ENCODE data around the gene DHX34. TPM values are rescaled to one million over a fixed set of nuclear protein-coding genes. Genes with fewer than 3 reads are reported as not detected.
"Not testable (repeated sequence)": the region's sequence is repeated elsewhere in the genome, so short reads cannot be mapped to it uniquely, and the experiment has no call there.

Gene DHX34
- total RNA-seq, 1 donor from 2014 or later = 20.0 TPM

DNA sequence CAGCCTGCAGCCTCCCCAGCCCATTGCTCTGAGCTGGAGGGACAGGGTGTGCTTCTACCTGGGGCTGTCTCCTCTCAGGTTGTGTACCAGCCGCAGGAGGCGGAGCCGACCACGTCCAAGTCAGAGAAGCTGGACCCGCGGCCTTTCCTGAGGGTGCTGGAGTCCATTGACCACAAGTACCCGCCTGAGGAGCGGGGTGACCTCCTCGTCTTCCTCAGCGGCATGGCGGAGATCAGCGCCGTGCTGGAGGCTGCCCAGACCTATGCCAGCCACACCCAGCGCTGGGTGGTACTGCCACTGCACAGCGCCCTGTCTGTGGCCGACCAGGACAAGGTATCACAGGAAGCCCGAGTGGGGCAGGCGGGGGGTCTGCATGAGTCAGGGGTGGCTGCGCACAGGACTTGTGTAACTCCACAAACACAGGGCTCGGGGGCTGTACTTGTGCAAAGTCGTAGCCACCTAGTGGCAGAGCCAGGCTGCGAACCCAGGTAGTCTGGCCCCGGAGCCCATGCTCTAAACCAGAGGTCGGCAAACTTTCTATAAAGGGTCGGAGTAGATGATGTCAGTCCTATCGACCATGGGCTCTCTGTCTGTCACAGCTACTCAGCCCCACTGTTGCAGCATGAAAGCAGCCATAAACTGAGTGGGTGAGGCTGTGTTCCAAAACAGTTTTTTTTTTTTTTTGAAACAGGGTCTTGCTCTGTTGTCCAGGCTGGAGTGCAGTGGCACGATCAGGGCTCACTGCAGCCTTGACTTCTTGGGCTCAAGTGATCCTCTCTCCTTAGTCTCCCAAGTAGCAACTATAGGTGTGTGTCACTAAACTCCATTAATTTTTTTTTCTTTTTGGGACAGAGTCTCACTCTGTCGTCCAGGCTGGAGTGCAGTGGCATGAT lies 8.9 kb downstream of the DHX34 start:
- CTCF ChIA-PET = interaction anchor here (0.6 kb wide), 1 partner anchor 9 kb away, joined by 4 read pairs; the partner anchor contains the start of gene DHX34
- intact Hi-C loops (cut with micrococcal nuclease) = no loop called here
- ATAC-seq (ENCODE audit: low read depth) (no peak), DNase-seq (no peak)
- Mint-ChIP-seq H3K27ac (no peak overlapping the region), H3K36me3 (ENCODE audit: low read depth) (peaks cover 86% of the 10 kb centered on the region), H3K4me1 (no peaks in the 10 kb centered on the region), H3K27me3 (no peaks in the 10 kb centered on the region), H3K9me3 (no peaks in the 10 kb centered on the region), H3K4me3 (no peak overlapping the region)
- POLR2A ChIA-PET = interaction anchor here (0.6 kb wide), 1 partner anchor 655 kb away, joined by 4 read pairs; no protein-coding TSS in a partner anchor
- TF ChIP-seq, protein P1, sequence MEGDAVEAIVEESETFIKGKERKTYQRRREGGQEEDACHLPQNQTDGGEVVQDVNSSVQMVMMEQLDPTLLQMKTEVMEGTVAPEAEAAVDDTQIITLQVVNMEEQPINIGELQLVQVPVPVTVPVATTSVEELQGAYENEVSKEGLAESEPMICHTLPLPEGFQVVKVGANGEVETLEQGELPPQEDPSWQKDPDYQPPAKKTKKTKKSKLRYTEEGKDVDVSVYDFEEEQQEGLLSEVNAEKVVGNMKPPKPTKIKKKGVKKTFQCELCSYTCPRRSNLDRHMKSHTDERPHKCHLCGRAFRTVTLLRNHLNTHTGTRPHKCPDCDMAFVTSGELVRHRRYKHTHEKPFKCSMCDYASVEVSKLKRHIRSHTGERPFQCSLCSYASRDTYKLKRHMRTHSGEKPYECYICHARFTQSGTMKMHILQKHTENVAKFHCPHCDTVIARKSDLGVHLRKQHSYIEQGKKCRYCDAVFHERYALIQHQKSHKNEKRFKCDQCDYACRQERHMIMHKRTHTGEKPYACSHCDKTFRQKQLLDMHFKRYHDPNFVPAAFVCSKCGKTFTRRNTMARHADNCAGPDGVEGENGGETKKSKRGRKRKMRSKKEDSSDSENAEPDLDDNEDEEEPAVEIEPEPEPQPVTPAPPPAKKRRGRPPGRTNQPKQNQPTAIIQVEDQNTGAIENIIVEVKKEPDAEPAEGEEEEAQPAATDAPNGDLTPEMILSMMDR (IDR thresholded peaks at IDR 0.05) = no peak

DNA sequence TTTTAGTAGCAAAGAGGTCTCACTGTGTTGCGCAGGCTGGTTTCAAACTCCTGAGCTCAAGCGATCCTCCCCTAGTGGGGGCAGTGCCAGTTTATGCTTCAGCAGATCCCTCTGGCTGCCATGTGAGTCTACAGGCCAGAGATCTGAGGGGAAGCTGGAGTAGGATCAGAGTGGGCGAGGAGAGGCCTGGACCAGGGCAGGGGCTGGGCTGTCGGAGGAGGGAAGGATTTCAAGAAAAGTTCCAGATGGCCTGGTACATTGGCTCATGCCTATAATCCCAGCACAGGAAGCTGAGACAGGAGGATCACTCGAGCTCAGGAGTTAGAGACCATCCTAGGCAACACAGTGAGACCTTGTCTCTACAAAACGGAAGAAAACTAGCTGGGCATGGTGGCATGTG lies 9.8 kb downstream of the DHX34 start:
- POLR2A ChIA-PET = no interaction called here
- TF ChIP-seq, protein P1 (IDR thresholded peaks at IDR 0.05) = no peak
- H3K4me3 Mint-ChIP-seq = no peak overlapping the region
- H3K4me1 Mint-ChIP-seq = no peaks in the 10 kb centered on the region
- DNase-seq (no peak), ATAC-seq (ENCODE audit: low read depth) (no peak)
- no peak overlapping the region for H3K27ac Mint-ChIP-seq
- H3K9me3 Mint-ChIP-seq = no peaks in the 10 kb centered on the region
- peaks cover 82% of the 10 kb centered on the region for H3K36me3 Mint-ChIP-seq (ENCODE audit: low read depth)
- CTCF ChIA-PET = no interaction called here
- intact Hi-C loops (cut with micrococcal nuclease) = no loop called here
- no peaks in the 10 kb centered on the region for H3K27me3 Mint-ChIP-seq

DNA sequence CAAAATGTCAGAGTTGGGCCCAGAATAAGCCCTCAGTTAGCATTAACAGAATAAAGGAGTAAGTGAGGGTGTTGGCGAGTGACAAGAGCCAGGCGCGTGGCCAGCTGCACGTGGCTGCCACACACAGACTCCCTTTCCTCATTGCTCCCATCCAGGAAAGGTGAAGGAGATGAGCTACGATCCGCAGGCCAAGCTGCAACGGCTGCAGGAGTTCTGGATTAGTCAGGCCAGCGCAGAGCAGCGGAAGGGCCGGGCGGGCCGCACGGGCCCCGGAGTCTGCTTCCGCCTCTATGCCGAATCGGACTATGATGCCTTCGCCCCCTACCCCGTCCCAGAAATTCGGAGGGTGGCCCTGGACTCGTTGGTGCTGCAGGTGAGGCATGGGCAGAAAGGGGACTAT lies 13.2 kb downstream of the DHX34 start:
- no peak overlapping the region for H3K27ac Mint-ChIP-seq
- POLR2A ChIA-PET = interaction anchor here (0.6 kb wide), 2 partner anchors 28 to 99 kb away, joined by 5 to 8 read pairs; no protein-coding TSS in a partner anchor
- intact Hi-C loops (cut with micrococcal nuclease) = no loop called here
- H3K4me1 Mint-ChIP-seq = no peaks in the 10 kb centered on the region
- no peak for DNase-seq
- no peak overlapping the region for H3K4me3 Mint-ChIP-seq
- TF ChIP-seq, protein P1 (IDR thresholded peaks at IDR 0.05) = no peak
- H3K36me3 Mint-ChIP-seq (ENCODE audit: low read depth) = peaks cover 78% of the 10 kb centered on the region
- CTCF ChIA-PET = interaction anchor here (1.2 kb wide), 1 partner anchor 13 kb away, joined by 4 read pairs; the partner anchor contains the start of gene DHX34
- no peaks in the 10 kb centered on the region for H3K9me3 Mint-ChIP-seq
- no peak for ATAC-seq (ENCODE audit: low read depth)
- no peaks in the 10 kb centered on the region for H3K27me3 Mint-ChIP-seq

DNA sequence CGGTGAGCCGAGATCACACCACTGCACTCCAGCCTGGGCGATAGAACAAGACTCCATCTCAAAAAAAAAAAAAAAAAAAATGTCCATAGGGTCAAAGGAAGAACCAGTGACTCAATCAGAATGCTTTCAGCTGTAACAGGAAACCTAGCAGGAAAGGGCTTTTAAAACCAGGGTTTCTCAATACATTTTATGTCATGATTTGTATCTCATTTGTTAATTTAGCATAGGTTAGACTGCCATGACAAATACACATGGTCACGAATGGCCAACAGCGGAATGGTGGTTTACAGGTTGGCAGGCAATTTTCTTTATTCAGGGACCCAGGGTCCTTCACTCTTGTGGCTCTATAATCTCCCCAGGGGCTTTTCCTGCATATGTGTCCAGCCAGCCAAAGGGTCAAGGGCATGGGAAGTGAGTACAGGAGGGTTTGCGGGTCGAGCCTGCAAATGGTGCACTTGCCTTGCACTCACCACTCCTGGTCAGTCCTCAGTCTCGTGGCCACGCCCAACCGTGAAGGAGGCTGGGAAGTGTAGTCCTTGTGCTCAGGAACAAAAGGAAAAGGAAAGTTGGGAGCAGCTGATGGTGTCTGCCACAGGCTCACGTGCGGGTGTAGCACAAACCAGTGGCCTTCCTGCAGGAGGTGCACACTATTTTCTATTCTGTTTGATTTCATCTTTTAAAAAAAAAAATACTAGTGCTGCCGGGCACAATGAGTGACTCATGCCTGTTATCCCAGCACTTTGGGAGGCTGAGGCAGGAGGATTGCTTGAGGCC lies 14.8 kb downstream of the DHX34 start:
- no peaks in the 10 kb centered on the region for H3K9me3 Mint-ChIP-seq
- ATAC-seq (ENCODE audit: low read depth) (no peak), DNase-seq (no peak)
- H3K4me3 Mint-ChIP-seq = no peak overlapping the region
- POLR2A ChIA-PET = no interaction called here
- CTCF ChIA-PET = no interaction called here
- TF ChIP-seq, protein P1 (IDR thresholded peaks at IDR 0.05) = no peak
- no peaks in the 10 kb centered on the region for H3K4me1 Mint-ChIP-seq
- no peak overlapping the region for H3K27ac Mint-ChIP-seq
- H3K36me3 Mint-ChIP-seq (ENCODE audit: low read depth) = peaks cover 66% of the 10 kb centered on the region
- H3K27me3 Mint-ChIP-seq = no peaks in the 10 kb centered on the region
- intact Hi-C loops (cut with micrococcal nuclease) = no loop called here

DNA sequence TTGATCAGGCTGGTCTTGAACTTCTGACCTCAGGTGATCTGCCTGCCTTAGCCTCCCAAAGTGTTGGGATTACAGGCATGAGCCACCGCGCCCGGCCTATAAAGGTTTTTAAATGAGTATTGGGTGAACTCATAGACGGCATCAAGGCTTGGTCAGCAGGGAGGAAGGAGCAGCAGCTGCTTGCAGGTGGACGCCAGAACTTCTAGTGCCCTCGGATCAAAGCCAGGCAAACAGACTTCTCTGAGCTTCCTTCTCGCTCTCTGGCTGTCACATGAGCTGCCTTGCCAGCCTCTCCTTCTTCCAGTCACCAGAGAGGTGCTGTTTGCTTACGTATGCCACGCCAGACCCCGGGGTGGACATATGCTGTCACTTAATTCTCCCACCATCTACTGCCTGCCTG lies 16.3 kb downstream of the DHX34 start:
- CTCF ChIA-PET; intact Hi-C loops (cut with micrococcal nuclease); H3K9me3 Mint-ChIP-seq; POLR2A ChIA-PET; H3K4me1 Mint-ChIP-seq; H3K4me3 Mint-ChIP-seq; H3K27ac Mint-ChIP-seq; DNase-seq; ATAC-seq (ENCODE audit: low read depth); H3K27me3 Mint-ChIP-seq: not testable (repeated sequence)
- H3K36me3 Mint-ChIP-seq (ENCODE audit: low read depth) = peaks cover 68% of the 10 kb centered on the region
